GM21717 (cell line): ENCODE results near the gene AQP6.
A peak's percentile ranks its signal among the peaks of the same experiment; 100 is the strongest.

Experiments used
- ATAC-seq: cut with Tn5 transposase; IDR thresholded peaks from one replicate; pipeline ENCODE4 v1.9.1; 2021; ENCODE audit warnings: mild to moderate bottlenecking, moderate library complexity; ENCODE audit not compliant: unreplicated experiment

The AQP6 gene

GRCh38 chr12:50025187-50026059 lies 52.7 kb downstream of the AQP6 start, which contains the start of gene RACGAP1:
Gene RACGAP1 (minus strand): TSS chr12:50025494. CDS start chr12:50016715, 8,779 bp downstream.
- peak; percentile 90 for ATAC-seq

GRCh38 chr12:50026691-50027090 lies 53.9 kb downstream of the AQP6 start:
- no peak for ATAC-seq
